ENCODE results near the gene COL6A5. TPM values are rescaled to one million over a fixed set of nuclear protein-coding genes. Genes with fewer than 3 reads are reported as not detected.

COL6A5 gene
- total and polyA plus RNA-seq, 10 of the 15 experiments (the other 5 are each of a cell fraction or from before 2014, with no cell fraction given): 0.04 to 0.11 TPM; not detected in 8

DNA sequence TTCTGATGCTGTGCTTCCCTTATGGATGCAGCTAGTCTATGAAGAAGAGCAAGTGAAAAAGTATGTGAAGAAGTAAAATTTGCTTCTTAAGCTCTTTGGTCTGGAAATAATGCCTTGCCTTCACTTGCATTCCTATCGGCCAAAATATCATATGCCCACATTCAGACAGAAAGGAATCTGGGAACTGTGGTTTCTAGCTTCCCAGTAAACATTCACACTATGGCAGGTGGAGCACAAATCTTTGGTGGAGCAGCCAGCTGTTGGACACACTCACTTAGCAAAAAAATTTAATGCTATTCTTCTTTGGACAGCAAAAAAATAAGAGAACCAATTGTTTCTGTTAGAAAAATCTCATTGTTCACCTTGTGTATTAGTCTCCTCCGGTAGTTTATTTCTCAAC, 159.2 kb downstream of the COL6A5 start:
- no TSS peak for BruUV-seq (replicated peaks)
- DNase-seq (ENCODE audit: low read depth, low spot score) (no peak), ATAC-seq (no peak), FAIRE-seq (no peak)
- ChIA-PET CTCF (no interaction called here), POLR2A (no interaction called here), RAD21 (ENCODE audit: unreplicated experiment) (no interaction called here), SMC1A (ENCODE audit: uncharacterized antibody, unreplicated experiment) (no interaction called here)
- Histone ChIP-seq H3K36me3 (ENCODE audit: control insufficient read depth in 2 of 2, insufficient read depth in 2 of 2, low read length in 1 of 2) (no peaks in the 10 kb centered on the region), H3K27ac (ENCODE audit: control insufficient read depth, insufficient read depth) (no peak overlapping the region), H3K4me3 (no peak overlapping the region), H3K4me2 (ENCODE audit: control insufficient read depth, insufficient read depth) (no peak overlapping the region), H3K27me3 (replicated peaks in 1 of 2; ENCODE audit: control insufficient read depth in 2 of 2, insufficient read depth in 2 of 2, low read length in 1 of 2) (no peaks in the 10 kb centered on the region; a peak in 1 of 4 replicates), H3K79me2 (ENCODE audit: control insufficient read depth, insufficient read depth, low read length) (no peaks in the 10 kb centered on the region), H3K9me3 (replicated peaks; ENCODE audit: control insufficient read depth, insufficient read depth, low read length) (no peaks in the 10 kb centered on the region), H4K20me1 (ENCODE audit: control insufficient read depth, insufficient read depth) (no peaks in the 10 kb centered on the region), H2AFZ (ENCODE audit: control insufficient read depth, low read depth, low read length) (no peak overlapping the region), H3K9ac (ENCODE audit: control insufficient read depth, insufficient read depth, low read length) (no peak overlapping the region), H3K4me1 (ENCODE audit: control insufficient read depth, insufficient read depth, low read length) (no peaks in the 10 kb centered on the region)
- in situ Hi-C loops (cut with MboI) (no loop called here), intact Hi-C loops (cut with micrococcal nuclease; ENCODE audit: unreplicated experiment) (no loop called here)
- TF ChIP-seq, protein P1, sequence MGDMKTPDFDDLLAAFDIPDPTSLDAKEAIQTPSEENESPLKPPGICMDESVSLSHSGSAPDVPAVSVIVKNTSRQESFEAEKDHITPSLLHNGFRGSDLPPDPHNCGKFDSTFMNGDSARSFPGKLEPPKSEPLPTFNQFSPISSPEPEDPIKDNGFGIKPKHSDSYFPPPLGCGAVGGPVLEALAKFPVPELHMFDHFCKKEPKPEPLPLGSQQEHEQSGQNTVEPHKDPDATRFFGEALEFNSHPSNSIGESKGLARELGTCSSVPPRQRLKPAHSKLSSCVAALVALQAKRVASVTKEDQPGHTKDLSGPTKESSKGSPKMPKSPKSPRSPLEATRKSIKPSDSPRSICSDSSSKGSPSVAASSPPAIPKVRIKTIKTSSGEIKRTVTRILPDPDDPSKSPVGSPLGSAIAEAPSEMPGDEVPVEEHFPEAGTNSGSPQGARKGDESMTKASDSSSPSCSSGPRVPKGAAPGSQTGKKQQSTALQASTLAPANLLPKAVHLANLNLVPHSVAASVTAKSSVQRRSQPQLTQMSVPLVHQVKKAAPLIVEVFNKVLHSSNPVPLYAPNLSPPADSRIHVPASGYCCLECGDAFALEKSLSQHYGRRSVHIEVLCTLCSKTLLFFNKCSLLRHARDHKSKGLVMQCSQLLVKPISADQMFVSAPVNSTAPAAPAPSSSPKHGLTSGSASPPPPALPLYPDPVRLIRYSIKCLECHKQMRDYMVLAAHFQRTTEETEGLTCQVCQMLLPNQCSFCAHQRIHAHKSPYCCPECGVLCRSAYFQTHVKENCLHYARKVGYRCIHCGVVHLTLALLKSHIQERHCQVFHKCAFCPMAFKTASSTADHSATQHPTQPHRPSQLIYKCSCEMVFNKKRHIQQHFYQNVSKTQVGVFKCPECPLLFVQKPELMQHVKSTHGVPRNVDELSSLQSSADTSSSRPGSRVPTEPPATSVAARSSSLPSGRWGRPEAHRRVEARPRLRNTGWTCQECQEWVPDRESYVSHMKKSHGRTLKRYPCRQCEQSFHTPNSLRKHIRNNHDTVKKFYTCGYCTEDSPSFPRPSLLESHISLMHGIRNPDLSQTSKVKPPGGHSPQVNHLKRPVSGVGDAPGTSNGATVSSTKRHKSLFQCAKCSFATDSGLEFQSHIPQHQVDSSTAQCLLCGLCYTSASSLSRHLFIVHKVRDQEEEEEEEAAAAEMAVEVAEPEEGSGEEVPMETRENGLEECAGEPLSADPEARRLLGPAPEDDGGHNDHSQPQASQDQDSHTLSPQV (IDR thresholded peaks at IDR 0.05): no peak
- TF ChIP-seq, protein P2, sequence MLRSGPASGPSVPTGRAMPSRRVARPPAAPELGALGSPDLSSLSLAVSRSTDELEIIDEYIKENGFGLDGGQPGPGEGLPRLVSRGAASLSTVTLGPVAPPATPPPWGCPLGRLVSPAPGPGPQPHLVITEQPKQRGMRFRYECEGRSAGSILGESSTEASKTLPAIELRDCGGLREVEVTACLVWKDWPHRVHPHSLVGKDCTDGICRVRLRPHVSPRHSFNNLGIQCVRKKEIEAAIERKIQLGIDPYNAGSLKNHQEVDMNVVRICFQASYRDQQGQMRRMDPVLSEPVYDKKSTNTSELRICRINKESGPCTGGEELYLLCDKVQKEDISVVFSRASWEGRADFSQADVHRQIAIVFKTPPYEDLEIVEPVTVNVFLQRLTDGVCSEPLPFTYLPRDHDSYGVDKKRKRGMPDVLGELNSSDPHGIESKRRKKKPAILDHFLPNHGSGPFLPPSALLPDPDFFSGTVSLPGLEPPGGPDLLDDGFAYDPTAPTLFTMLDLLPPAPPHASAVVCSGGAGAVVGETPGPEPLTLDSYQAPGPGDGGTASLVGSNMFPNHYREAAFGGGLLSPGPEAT (IDR thresholded peaks at IDR 0.05; ENCODE audit: low read depth): no peak
- TF ChIP-seq ZNF24 (IDR thresholded peaks at IDR 0.05) (no peak), POU2F2 (IDR thresholded peaks at IDR 0.05; ENCODE audit: borderline replicate concordance, low read depth, low read length) (no peak), MYC (IDR thresholded peaks at IDR 0.05; ENCODE audit: insufficient read depth, insufficient read length, insufficient replicate concordance, low read length, severe bottlenecking) (no peak), SMAD5 (IDR thresholded peaks at IDR 0.05; ENCODE audit: low read depth) (no peak), SRF (IDR thresholded peaks at IDR 0.05; ENCODE audit: low read depth in 2 of 2, low read length in 2 of 2) (no peak), EP300 (IDR thresholded peaks at IDR 0.05; ENCODE audit: borderline replicate concordance in 1 of 2, control insufficient read depth in 1 of 2, low read depth in 2 of 2, low read length in 2 of 2) (no peak), SMAD1 (IDR thresholded peaks at IDR 0.05; ENCODE audit: low read depth, partially characterized antibody) (no peak)
- TF ChIP-seq, protein P3, sequence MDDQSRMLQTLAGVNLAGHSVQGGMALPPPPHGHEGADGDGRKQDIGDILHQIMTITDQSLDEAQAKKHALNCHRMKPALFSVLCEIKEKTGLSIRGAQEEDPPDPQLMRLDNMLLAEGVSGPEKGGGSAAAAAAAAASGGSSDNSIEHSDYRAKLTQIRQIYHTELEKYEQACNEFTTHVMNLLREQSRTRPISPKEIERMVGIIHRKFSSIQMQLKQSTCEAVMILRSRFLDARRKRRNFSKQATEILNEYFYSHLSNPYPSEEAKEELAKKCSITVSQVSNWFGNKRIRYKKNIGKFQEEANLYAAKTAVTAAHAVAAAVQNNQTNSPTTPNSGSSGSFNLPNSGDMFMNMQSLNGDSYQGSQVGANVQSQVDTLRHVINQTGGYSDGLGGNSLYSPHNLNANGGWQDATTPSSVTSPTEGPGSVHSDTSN (IDR thresholded peaks at IDR 0.05; ENCODE audit: insufficient replicate concordance, low read depth, low read length): no peak
- 7% methylated on average over 2 of the region's 2 CpGs for whole genome bisulfite sequencing (ENCODE audit: insufficient coverage, insufficient replicate concordance, low lambda C conversion rate, missing lambda C conversion rate)

All from GM12878 (cell line).